Fibroblast of upper back skin (primary cell): ENCODE measurements around the gene APOL1.
"Not testable (repeated sequence)": the region's sequence is repeated elsewhere in the genome, so short reads cannot be mapped to it uniquely, and the experiment has no call there.

Experiments used
- DNase-seq: peaks from one replicate; pipeline ENCODE4 v3.0.0-alpha.2; 2013

APOL1 gene

DNA sequence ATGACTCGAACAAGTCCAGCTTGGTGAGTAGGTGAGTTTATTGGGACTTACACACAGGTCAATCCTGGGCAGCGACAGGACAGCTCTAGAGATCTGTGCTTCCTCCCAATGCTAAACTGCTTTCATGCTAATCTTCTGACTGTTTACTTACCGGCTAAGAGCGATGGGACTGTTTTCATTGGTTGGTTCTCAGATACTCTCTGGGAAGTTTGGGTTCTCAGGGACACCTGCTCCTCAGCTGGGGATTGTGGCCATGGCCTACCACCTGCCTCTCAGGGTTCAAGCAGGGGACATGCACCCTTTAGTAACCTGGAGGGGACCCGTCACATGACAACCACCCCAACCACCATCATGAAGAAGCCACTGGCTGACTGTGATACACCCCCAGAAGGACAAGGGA is 26.7 kb upstream of the APOL1 start:
- no peak for DNase-seq

DNA sequence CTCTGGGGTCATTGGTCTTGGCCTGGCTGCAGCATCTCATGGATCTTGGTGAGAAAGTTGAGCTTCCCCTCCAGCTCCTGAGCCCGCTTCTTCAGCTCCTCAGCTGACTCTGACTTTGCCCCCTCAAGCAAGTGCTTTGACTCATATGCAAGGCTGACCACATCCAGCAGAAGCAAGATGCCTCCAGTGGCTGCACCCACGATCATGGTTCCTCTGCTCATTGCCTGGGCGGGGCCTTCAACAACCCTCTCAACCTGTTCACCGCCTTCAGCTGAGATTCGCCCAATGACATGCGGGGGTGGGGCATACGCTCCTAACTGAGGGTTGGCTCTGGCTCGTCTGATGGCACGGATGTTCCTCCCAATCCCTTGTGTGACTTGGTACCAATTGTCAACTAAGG is 25.5 kb upstream of the APOL1 start:
- DNase-seq = no peak

DNA sequence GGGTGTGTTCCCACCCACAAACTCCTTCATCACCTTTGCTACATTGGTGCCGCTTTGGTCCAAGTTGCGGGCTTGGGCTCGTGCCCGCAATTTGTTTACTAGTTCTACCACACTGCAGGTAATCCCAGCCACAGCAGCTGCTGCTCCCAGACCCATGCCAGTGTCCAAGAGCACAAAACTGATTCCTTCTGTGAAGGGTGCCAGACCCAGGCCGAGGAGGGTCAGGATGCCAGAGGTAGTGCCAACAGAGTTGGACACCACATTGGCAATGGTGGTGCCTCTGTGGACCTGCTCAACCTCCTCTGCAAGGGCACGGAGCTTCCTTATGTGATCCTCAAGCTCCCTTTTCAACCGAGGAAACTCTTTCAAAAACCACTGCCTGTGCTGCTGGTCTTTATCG is 25.1 kb upstream of the APOL1 start:
- no peak for DNase-seq

DNA sequence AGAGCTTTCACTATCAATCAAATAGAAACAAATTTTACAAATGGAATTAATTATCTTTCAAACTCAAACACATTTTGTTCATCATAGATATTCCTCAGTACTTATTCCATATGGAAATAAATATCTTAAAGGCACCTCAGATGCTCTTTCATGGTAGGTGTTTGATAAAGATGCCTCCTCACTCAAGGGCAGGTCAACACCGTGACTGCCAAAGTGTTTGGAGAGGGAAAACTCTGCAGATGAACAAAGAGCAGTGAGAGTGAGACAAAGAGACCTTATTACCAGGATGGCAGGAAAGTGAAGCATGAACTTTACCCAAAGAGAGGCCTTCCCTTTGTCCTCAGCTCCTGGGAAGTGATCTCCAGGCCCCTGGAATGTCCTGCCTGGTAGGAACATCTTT is 24.6 kb upstream of the APOL1 start:
- not testable (repeated sequence) for DNase-seq

DNA sequence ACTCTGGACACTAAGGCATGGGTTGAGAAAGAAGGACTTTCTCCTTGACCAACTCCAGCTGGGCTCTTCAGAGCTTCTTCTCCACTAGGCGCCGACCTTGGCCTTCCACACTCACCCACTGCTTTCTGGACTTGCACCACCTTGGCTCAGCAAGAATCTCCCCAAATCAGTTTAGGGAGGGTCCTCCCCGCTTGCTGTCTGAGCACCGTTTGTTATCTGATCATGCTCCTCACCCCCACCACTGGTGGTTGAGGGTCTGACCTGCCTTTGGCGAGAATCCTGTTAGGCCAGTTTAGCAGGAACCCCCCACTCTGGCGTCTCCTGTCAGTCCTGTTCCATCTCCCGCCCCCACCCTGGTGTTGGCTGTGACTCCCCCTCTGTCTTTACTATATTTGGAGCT is 24.0 kb upstream of the APOL1 start:
- no peak for DNase-seq

DNA sequence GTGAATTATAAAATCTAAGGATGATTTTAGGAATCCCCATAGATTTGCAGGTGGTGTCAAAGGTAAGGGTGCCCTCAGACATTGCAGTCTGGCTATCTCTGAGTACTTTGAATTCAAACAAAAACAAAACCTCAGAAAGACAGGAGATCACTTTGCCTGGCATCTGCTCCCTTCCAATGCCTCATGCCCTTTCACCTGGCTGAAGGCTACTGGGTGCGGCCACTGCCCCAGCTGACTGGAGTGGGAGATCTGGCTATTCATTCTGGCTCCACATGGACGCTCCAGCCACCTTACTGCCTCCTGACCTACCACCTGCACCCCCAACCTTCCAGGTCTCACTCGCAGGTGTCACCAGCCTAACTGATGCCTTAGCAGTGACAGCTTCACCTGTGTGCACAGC is 23.3 kb upstream of the APOL1 start:
- not testable (repeated sequence) for DNase-seq

DNA sequence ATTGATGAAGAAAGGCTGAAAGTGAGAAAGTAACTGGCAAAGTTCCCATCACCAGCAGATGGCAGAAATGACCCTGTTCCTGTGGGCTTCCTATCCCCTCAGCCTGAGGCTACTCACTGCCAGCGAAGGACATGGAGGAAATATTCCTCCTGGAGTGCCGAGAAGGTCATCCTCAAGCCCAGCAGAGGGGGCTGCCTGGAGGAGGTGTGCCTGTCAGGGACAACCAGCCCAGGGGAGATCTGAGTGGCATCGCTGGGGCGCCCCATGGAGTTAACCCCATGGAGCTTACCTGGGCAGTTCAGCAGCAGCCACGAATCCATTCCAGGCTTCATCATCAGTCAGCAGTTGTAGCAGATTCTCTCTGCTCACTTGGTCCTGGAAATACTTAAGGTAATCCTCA is 21.9 kb upstream of the APOL1 start:
- not testable (repeated sequence) for DNase-seq

DNA sequence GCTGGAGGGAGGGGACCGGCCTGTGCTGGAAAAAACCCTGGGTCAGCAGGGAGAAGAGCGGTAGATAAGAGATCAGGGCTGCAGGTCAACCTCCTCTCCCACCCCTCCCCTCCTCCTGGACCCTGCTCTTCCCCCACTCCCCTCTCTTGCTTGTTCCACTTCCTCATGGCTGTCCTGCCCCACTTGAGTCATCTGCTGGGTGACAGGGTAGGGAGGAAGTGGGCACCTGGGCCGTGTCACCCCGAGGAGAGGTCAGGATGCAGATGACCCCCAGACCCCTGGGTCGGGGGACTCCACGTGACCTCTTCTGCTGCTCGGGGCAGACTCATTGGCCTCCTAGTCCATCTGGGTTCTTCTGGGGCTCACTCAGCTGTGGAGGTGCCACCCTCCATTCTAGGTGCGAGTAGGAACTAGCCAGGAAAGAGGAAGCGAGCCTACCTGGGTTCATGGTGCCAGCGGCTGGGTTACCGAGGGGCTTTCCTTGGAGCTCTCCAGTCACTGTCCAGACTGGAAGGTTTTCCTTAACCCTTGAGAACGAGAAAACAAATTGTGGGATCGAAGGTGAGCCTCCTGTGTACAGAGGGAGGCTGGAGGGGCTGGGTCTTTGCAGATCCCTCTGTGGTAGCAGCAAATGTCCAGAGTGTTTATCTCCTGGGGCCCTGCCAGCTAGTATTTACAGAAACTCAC is 20.1 kb upstream of the APOL1 start:
- no peak for DNase-seq

DNA sequence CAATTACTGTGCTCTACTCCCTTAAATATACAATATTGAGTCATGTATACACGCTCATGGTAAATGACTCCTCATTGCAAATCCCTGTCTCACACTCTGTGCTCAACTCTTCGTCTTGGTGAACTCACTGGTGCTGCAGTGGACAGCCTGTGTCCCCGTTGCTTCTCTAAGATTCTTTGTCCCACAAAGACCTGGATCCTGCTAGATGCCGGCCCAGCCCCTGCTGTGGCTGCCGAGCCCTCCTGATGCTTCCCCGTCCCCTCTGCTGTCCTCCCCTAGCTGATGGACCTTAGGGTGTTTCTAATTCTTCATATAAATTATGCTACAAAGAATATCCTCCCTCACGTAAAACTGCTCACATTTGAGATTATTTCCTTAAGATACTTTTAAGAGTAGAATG is 19.1 kb upstream of the APOL1 start:
- DNase-seq = no peak

DNA sequence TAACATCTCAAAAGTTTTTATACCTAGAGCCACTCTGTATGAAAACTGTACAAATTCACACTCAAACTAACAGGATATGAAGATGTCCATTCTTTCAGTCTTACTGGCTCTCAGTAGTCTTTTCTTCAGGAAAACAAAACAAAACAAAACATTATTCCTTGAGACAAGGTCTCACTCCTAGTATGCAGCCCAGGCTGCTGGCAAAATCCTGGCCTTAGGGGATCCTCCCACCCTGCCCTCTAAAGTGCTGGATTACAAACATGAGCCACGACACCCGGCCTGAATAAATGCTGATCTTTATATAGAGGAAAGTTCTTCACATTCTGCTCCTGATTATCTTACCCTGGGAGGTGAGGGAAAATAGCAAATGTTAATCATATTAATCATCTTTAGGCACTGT is 18.7 kb upstream of the APOL1 start:
- no peak for DNase-seq

DNA sequence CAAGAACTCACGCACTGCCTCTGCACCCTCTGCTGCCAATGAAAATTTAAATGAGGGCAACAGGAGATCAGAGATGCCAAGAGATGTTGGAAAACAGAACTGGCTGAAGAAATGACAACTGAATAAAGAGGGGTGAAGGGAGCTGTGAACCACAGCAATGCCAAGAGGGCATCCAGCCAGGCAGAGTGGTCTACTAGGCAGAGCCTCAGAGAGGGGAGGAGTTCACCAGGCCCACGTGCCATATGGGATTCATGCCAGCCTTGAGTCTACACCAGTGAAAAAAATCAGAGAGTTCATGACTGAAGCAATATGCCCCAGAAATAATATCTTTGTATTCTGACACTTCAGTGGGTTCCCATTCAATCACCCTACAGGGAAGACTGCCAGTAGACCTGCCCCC is 18.0 kb upstream of the APOL1 start:
- DNase-seq = no peak

DNA sequence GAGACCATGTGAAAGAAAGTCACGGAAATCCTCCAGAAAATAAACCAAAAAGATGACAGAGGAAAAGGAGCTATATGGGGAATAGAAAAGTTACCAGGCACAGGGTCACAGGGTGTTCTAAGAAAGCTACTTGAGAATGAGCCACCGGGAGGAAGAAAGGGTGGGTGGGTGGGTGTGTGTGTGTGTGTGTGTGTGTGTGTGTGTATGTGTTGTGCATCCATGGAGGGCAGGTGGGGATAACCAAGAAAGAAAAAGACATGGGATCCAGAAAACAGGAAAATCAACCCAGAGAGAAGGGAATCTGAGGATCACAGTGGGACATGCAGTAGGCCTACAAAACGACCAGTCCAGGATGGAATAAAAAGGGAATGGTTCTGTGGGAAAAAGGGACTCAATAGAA is 17.3 kb upstream of the APOL1 start:
- no peak for DNase-seq

DNA sequence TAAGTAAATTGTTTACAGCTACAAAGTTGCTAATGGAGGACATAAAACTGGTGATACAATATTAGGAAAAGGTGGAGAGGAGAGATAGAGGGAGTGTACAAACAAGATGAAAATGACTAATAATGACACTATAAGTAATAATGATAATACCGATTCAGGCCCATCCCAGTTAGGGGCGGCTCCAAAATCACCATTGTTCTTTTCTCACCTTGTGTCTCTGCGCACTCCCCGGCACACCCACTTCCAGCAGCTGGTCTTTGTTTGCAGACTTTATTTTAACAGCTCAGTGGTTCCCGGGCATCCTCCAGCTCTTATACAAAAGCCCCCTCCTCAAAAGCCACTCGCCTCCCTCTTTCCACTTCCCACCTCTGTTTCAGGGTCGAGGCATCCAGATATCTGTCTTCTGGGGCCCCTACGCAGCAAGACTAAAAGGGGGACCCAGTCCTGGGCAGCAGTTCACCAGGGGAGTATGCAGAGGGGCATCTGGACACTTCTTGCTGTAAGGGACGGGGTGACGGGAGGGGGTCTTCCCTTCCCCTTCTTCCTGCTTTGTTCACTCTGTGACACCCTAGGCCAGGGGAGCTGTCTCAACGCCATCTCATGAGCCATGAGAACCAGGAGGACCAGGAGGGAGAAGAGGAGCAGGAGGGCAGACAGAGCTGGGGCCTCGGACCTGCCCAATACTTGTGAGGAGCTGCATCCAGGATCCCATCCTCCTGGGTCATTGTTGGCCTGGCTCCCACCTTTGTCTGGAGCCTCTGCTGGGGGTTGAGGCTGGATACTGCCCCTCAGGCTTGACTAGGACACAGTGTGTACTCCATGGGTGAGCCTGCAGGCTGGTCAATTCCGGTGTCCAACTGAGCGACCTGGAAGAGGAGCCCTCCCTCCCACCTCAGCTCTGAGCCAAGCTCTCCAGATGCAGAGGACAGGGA is 16.3 kb upstream of the APOL1 start:
- no peak for DNase-seq

DNA sequence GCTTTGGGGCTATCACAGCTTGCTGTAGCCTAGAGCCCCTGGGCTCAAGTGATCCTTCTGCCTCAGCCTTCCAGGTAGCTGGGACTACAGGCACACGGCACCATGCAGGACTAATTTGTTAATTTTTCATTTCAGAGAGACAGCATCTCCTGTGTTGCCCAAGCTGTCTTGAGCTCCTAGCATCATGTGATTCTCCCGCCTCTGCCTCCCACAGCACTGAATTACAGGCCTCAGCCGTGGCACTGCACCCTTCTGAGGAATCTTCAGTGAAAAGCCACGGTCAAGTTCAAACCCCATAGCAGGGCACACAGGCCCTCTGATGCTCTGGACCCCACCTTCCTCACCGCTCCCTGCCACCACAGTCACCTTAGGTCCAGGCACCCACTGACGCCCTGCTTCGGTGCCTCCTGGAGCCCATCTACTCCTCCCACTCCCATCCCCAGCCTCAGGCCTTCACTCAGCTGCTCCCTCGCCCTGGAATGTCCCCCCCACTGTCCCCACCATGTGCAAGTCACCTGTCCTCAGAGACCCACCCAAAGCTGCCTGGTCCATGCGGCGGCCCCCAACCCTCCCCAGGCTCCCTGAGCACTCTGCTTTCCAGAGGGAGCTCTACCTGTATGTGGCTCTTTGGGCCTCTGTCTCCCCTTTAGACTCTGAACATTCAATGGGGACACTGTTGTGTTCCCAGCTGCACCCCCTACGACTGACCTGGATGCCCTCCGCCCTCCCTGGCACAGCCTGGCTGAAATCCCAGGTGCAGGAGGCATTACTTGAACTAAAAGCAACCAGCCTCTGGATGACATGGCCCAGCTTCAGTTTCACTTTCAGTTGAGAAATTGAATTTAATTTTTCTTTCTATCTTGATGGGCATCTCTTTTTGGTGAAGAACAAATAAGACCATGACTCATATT is 15.2 kb upstream of the APOL1 start:
- DNase-seq = no peak

DNA sequence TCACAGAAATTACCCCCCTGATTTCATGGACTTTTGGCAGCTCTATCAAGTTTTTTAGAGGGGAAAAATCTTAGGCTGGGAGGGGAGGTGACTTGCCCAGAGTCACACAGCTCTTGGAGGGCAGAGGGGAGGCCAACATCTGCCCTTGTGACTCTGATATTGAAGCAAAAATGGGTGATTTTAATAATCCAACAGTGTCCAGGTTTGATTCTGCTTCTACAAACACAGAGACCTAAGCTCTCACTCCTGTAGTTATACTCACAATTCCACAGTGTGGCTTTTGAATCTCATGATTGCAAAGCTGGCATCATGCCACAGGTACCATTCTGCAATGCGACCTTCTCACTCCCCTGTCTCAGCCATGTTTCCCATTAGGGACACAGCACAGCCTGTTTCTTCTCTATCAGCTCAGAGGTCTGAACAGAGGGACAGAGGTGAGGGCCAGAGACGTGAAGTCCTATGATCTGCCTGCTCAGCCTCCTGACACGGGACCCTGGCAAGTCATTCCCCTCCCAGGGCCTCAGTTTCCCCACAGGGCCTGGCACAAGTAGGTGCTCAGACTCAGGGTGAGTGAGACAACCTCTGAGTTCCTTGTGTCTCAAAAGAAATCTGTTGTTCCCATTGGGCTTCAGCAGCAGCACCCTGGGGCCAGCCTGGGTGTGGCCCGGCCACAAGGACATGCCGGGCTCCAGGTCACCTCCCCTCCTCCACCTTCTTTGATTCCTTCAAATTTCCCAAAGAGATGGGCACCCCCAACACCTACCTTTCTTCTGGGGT is 14.4 kb upstream of the APOL1 start:
- no peak for DNase-seq

DNA sequence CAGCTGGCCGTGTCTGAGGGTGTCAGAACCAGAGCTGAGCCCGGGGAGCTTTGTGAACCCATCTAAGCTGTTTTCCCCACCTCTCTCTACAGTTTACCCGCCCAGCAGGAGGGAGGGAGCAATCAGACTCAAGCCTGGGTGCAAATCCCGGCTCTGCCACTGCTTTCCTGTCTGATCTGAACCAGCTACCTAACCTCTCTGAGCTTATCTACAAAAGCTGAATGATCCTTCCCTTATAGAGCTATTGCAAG is 13.9 kb upstream of the APOL1 start:
- no peak for DNase-seq

DNA sequence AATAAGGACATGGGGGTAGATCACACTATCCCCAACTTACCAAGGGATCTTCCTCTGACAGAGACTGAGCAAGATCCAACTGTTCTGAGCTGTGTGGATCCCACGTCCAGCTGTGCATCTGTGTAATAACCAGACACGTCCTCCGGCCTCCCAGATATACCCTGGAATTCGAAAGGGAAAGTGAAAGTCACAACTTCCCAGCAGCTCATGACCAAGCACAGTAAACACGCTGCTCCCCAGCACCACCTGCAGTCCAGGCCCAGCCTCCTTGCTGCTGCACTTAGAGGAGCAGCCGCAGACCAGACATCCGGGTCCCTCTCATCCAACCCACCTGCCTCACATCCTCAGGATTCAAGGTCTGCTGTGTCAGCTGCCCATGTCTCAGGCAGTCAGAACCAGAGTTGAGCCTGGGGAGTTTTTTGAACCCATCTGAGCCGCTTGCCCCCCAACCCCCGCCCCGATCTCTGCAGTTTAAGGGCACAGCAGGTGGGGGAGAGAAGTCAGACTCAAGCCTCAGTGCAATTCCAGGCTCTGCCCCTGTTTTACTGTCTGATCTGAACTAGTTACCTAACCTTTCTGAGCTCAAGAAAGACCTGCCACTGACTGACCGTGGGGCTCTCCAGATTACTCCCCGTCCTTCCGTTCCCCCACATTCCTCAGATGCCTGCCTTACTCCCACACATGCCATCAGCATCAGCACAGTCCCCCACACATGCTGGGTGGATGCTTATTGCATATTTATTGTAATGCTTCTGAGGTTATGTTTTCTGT is 13.3 kb upstream of the APOL1 start, which contains the start of gene APOL2:
APOL2 (minus strand) TSS at position 127 of the 771 bp plus-strand sequence. CDS start 6,365 bp downstream, outside the sequence.
- peak; percentile 95 for DNase-seq

DNA sequence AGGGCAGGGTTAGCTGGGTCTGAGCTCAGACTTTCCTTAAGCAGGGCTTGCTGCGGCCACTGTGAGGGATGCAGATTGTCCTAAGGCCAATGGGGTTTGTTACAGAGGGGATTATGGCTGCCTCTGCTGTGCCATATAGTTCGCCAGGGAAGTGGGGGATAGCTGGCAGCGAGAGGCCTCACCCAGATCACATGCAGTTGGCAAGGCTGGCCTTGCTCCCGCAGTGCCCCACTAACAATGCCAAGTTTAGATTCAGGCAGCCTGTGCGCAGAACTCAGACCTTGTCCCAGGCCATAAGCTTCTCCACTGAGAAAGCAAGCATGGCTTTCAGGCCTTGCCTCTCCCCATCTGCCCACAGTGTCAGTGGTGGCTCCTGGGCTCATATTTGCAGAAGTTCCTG is 8.9 kb upstream of the APOL1 start:
- DNase-seq = no peak

DNA sequence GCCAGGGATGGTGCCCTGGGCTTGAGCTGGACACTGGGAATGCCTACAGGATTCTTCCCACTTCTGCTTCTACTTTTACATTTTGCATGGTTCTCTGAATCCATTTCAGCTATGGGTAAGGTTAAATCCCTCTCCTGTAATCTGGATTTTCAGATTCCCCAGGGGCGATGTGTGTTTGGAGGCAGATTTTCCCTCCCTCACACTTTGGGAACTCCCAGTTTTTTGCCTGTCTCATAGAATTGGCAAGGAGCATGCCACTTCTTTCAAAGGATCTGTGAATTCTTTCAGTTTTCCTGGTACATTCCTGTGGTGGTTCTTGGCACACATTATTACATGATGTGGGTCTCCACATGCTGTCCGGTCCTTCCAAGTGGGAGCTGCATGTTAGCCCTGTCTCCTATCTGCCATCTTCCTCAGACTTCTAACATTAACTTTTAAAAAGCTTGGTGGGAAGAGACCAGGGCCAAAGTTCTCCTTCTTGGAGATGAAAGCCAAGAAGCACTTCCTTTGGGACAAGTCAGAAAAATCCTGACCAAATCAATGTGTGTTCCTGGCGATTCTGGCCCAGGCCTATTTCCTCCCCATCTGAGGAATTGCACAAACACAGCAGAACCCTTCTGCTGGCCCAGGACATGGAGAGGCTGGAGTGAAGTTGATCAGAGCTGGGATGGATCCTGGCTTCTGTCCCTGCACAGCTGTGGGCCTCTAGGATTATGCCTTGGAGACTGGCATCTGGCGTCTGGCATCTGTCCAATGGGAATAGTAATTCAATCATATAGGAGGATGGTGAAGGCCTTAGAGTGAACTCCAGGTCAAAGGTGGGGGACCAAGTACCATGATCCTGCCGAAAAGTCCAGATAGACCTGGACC is 8.2 kb upstream of the APOL1 start:
- DNase-seq = peak; percentile 84

DNA sequence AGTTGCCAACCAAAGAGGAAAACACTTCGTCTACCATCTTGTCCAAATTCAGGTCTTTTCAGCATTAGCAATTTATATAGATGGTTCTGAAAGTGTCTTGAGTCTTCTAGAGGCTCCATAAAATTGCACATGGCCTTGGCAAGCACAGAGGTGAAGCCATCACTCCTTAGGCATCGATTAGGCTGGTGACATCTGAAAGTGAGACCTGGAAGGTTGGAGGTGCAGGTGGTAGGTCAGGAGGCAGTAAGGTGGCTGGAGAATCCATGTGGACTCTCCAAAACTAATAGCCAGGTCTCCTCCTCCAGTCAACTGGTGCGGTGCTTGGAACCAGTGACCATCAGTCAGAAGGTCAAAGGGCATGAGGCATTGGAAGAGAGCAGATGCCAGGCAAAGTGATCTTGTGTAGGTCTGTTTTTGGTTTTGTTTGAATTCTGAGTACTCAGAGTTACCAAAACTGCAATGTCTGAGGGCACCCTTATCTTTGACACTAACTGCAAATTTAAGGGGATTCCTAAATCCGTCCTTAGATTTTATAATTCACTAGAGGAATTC is 7.1 kb upstream of the APOL1 start:
- DNase-seq = no peak

DNA sequence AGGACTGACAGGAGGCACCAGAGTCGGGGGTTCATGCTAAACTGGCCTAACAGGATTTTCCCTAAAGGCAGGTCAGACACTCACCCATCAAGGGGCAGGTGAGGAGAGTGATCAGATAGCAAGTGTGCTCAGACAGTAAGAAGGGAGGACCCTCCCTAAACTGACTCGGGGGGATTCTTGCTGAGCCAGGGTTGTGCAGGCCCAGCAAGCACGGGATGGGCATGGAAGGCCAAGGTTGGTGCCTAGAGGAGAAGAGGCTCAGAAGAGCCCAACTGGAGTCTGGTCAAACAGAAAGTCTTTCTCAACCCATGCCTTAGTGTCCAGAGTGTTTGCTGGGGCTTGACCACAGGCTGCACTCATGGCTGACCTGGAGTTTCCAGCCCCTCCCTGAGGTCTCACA is 6.2 kb upstream of the APOL1 start:
- no peak for DNase-seq
